Measurements from ENCODE around the gene SYCE3. TPM values are rescaled to one million over a fixed set of nuclear protein-coding genes. Genes with fewer than 3 reads are reported as not detected.

SYCE3 gene
- total RNA-seq (2011; cell fraction: chromatin; rRNA removed; ENCODE audit: low replicate concordance), result not detected in 2 replicates
- total RNA-seq (2011; cell fraction: nucleolus; rRNA removed), result not detected in 2 replicates
- not detected in 2 replicates for total RNA-seq (2011; cell fraction: nucleoplasm; rRNA removed)
- total RNA-seq (2014; rRNA removed), result not detected in 2 replicates
- total RNA-seq (2014; rRNA removed; fragmentation: Illumina TruSeq; extraction: Trizol), result not detected in 2 replicates
- total RNA-seq (2015; rRNA removed; fragmentation: Illumina TruSeq; extraction: Trizol), result not detected in 2 replicates
- total RNA-seq (2021), result not detected in 2 replicates
- not detected in 2 replicates for polyA plus RNA-seq (2011; rRNA removed)
- 1.8 TPM in 1 of 2 replicates, not detected in the other for polyA plus RNA-seq (2011; cell fraction: cytosol; rRNA removed)
- polyA plus RNA-seq (2011; cell fraction: nucleus; rRNA removed), result 0.38 TPM in 1 of 2 replicates, not detected in the other
- polyA plus RNA-seq (2012), result 0.23 and 1.1 TPM in 2 replicates
- not detected in 2 replicates for polyA plus RNA-seq (2014; fragmentation: Illumina TruSeq; extraction: Trizol)
- under 1 TPM in 1 of 2 experiments, not detected in 1; 0.56 TPM for polyA plus RNA-seq (2014; fragmentation: Nextera tagmentation; extraction: Ambion mirVana)
- polyA plus RNA-seq (2014; rRNA removed), result not detected in 2 replicates
- polyA minus RNA-seq (2011; rRNA and poly(A)+ RNA removed), result not detected in 2 replicates
- polyA minus RNA-seq (2011; cell fraction: cytosol; rRNA and poly(A)+ RNA removed), result not detected in 2 replicates
- not detected in 2 replicates for polyA minus RNA-seq (2011; cell fraction: nucleus; rRNA and poly(A)+ RNA removed)
- Bru-seq, nascent RNA, result percentile 8 among the genes with signal in this experiment
- BruChase-seq, experiment 1, labeled RNA remaining after a 2-hour chase, result percentile 8 among the genes with signal in this experiment
- percentile 12 among the genes with signal in this experiment for BruChase-seq, experiment 2, labeled RNA remaining after a 6-hour chase
- long read RNA-seq, experiment 1, result 0 reads
- long read RNA-seq, experiment 2, result 0 reads
- long read RNA-seq, experiment 3, result 0 reads

- WGBS (ENCODE audit: insufficient coverage, low coverage, missing lambda C conversion rate), result 1% methylated on average over 27 of the region's 61 CpGs
- H4K20me1 ChIP-seq (replicated peaks; ENCODE audit: control insufficient read depth, insufficient read depth, low read length), result no peaks in the 10 kb centered on the region
- ATAC-seq, result peak; percentile 98
- BruUV-seq (replicated peaks), result TSS peak; percentile 94
- H2AFZ ChIP-seq (ENCODE audit: low read depth, low read length), result peak within 1 kb of the TSS; percentile 87
- no peaks in the 10 kb centered on the region for H3K36me3 ChIP-seq (ENCODE audit: control insufficient read depth, insufficient read depth, low read length)
- peak within 1 kb of the TSS; percentile 39; the same call in 1 of the 3 replicates for H3K27ac ChIP-seq (ENCODE audit: extremely low read depth, low read depth, low read length)
- ChIA-PET CTCF (ENCODE audit: low intra/inter-chr PET ratio) (no interaction called here), POLR2A (interaction anchor here (0.5 to 1.3 kb wide), 11 partner anchors 12 to 158 kb away, joined by 3 to 7 read pairs (median 4); no protein-coding TSS in a partner anchor)
- H3K79me2 ChIP-seq (ENCODE audit: control insufficient read depth, insufficient read depth, low read length), result no peaks in the 10 kb centered on the region
- peak within 1 kb of the TSS; percentile 87 for H3K4me2 ChIP-seq (ENCODE audit: insufficient read depth, low read length)
- no peaks in the 10 kb centered on the region for H3K9me1 ChIP-seq (ENCODE audit: control insufficient read depth, insufficient read depth, low read length)
- in situ Hi-C loops (cut with MboI), result no loop called here
- intact Hi-C loops (cut with micrococcal nuclease), result loop anchor here (5.0 kb wide), 1 partner anchor 35 kb away; the partner anchor contains the start of gene SCO2
- H3K9ac ChIP-seq (ENCODE audit: insufficient read depth in 1 of 2, low read depth in 2 of 2, low read length in 2 of 2), result peak within 1 kb of the TSS; percentile 53 to 93; a peak in 3 of 4 replicates
- peak; percentile 96 for FAIRE-seq
- peak; percentile 92 to 96 (median 93) for DNase-seq (ENCODE audit: extremely low read depth in 1 of 4, low spot score in 3 of 4)
- H3K4me1 ChIP-seq (replicated peaks in 1 of 2; ENCODE audit: control insufficient read depth in 2 of 2, insufficient read depth in 2 of 2, low read length in 2 of 2), result peaks cover 0 to 13% of the 10 kb centered on the region in 2 experiments; a peak in 1 of 5 replicates
- no peaks in the 10 kb centered on the region for H3K9me3 ChIP-seq (replicated peaks; ENCODE audit: control insufficient read depth, insufficient read depth, low read depth, low read length)
- H3K27me3 ChIP-seq (ENCODE audit: control insufficient read depth in 2 of 2, insufficient read depth in 2 of 2, low read length in 2 of 2), result no peaks in the 10 kb centered on the region
- H3K4me3 ChIP-seq, result peak within 1 kb of the TSS; percentile 57
- TF ChIP-seq ETV5 (CRISPR knock-in tag; IDR thresholded peaks at IDR 0.05; ENCODE audit: low read depth) (peak; percentile 82), CEBPZ (IDR thresholded peaks at IDR 0.05; ENCODE audit: borderline replicate concordance, low read depth, low read length) (no peak), DEAF1 (CRISPR knock-in tag; IDR thresholded peaks at IDR 0.05) (no peak), IRF9 (tag; IDR thresholded peaks at IDR 0.05) (no peak), L3MBTL2 (IDR thresholded peaks at IDR 0.05) (peak; percentile 39; the same call in 1 of the 2 replicates), MXI1 (IDR thresholded peaks at IDR 0.05; ENCODE audit: low read depth, low read length) (no peak), MNT (conservative IDR thresholded peaks at IDR 0.05) (peak; percentile 32 to 56; a peak in 2 of 4 replicates)
Measured at GRCh38 chr22:50562523-50563412, at the start of gene SYCE3. Gene SYCE3, minus strand, starts transcription at chr22:50562919. Its CDS starts 6,514 bp downstream, at chr22:50556405.

Data from K562 (cell line).